GM19035 (cell line): ENCODE data around the gene STX19.
A peak's percentile ranks its signal among the peaks of the same experiment; 100 is the strongest.

Source experiments
- ATAC-seq: cut with Tn5 transposase; IDR thresholded peaks from one replicate; pipeline ENCODE4 v1.9.1; 2021; ENCODE audit not compliant: unreplicated experiment

Gene STX19

DNA sequence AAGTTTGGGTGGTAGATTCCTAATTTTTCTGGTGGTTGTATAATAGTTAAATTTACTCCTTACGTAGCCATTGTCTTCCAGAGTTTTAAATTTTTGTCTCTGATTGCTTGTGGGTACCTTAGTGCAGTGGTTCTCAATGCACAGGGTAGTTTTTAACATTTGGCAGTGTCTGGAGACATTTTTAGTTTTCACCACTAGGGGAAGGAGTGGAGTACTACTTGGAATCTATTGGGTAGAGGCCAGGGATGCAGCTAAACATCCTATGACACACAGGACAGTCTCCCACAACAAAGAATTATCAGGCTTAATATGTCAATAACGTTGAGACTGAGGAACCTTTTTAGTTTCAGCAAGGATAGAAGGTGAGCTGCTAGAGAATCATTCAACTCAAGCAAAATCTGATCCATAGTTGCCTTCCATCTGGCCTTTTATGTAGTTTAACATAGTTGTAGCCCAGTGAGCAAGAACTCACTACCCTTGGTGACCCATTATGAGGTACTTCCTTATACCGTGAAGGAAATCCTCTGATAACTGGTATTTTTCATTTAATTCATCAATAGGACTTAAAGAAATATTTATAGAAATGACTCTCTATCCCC, 8.6 kb upstream of the STX19 start:
- ATAC-seq = peak; percentile 71

DNA sequence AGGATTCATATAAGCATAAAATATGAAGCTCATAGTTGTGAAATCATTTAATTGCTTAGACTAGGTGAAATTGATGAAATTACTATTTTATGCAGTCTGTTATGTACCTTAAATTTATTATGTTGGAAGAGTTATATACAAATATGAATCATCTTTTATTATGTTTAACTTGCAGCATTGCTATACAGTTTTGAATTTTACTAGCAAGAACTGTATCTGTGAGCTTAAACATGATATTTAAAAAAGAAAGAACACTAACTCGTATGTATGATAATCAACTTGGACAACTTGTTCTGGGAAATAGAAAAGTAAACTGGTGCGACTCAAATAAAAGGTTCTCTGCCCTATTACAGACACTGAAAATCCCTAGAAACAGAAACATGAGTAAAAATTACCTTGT, 1.8 kb downstream of the STX19 start:
- ATAC-seq = no peak

DNA sequence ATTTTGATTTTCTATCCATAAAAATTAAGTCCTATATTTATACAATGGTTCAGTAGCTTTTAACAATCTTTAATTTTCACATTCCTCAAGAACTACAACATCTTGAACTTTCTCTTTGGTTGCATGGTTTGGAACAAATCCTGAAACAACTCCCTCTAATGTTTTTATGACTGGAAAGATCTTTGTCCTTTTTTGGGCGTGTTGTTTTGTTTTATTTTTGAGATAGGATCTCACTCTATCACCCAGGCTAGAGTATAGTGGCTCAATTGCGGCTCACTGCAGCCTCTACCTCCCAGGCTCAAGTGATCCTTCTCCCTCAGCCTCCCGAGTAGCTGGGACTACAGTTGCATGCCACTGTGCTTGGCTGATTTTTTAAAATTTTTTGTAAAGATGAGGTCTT, 4.0 kb downstream of the STX19 start:
- ATAC-seq = no peak

DNA sequence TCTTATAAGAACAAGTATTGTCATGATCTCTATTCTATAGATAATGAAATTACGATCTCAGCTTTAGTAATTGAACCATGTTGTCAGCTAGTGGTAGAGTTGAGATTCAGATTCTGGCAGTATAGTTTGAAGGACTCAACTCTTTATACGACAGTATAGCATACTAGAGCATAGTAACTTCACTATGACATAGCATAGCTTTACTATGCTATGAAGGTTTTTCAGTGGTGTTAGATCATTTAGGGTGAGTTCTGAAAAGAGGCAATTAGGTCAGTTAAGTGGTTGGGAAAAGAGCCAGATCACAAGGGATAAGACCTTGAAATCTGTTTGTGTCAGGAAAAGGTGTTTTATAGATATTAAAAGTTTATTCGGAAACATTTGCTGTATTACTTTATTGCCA, 8.1 kb downstream of the STX19 start:
- ATAC-seq = no peak

GRCh38 chr3:94019659-94020058, 8.7 kb downstream of the STX19 start:
- no peak for ATAC-seq

- ATAC-seq = no peak
Observed at GRCh38 chr3:94015025-94015424, 13.4 kb downstream of the STX19 start.

DNA sequence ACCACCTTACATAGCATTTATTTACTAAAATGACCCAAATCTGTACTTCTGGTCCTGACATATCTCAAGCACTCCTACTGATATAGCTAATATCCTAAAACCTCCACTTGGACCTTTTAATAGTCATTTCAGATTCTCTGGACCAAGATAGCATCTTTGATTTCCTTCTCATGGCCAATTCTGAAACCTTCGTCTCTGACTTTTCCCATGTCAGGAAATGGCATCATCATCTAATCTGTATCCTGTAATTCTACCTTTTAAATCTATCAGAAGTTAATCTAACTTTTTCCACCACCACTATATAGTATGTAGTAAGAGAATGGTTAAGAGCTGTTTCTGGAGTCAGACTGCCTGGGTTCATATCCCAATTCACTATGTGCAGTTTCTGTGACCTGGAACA, 16.2 kb downstream of the STX19 start:
- no peak for ATAC-seq

GRCh38 chr3:94011233-94011711, 17.1 kb downstream of the STX19 start:
- no peak for ATAC-seq

GRCh38 chr3:94009608-94010007, 18.8 kb downstream of the STX19 start:
- ATAC-seq = no peak

GRCh38 chr3:94008253-94008652, 20.1 kb downstream of the STX19 start:
- ATAC-seq = no peak

DNA sequence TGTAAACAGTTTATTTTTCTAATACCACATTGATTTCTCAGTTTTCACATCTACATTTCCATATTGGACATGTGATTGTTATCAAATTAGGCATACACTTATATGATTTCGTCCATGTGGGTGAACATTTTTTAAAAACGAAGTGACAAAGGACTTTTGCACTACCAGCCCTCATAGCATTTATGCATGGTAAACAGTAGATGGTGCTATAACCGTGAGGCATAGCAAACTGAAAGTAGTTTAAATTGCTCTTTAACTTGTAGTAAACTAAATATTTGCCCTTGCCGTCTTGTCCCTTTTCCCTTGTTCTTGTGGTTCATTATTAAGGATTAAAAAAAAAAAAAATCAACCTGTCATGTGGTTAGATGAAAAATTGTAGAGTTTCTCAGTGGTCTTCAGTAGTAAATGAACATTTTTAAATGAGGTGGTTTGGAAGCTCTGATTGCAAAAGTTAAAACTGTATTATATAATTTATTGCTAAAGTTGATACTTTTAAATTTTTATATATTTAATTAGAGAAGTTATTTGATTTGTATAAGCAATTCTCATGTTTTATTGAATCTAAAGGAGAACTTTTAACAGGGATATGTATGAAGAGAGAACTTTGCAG, 24.0 kb downstream of the STX19 start:
- peak; percentile 92 for ATAC-seq

DNA sequence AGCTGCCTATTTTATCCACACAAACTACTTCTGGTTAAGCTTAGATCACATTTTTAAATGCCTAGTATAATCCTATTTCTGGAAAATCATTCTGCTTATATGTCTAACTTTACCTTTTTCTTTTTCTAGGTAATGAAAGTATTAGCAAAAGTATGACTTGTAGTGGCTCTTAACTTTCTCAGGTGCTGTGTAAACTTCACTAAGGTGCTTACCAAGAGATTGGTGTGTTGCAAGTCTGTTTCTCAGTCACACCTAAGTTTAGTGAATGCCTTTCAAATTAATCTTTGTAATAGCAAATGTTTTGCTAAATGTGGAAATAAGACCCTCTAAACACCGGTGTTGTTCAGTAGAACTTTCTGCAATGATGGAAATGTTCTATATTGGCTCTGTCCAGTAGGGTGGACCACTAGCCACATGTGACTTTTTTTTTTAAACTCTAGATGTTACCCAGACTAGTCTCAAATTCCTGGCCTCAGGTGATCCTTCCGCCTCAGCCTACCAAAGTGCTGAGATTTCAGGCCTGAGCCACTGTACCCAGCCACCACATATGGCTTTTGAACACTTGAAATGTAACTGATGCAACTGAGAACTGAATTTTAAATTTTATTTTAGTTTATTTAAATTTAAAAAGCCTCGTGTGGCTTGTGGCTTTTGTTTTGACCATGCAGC, 26.4 kb downstream of the STX19 start:
- ATAC-seq = no peak

- no peak for ATAC-seq
Observed at GRCh38 chr3:94001191-94001590, 27.2 kb downstream of the STX19 start.

GRCh38 chr3:93994056-93994455, 34.3 kb downstream of the STX19 start:
- no peak for ATAC-seq

- no peak for ATAC-seq
Observed at GRCh38 chr3:93992207-93992606, 36.2 kb downstream of the STX19 start.

DNA sequence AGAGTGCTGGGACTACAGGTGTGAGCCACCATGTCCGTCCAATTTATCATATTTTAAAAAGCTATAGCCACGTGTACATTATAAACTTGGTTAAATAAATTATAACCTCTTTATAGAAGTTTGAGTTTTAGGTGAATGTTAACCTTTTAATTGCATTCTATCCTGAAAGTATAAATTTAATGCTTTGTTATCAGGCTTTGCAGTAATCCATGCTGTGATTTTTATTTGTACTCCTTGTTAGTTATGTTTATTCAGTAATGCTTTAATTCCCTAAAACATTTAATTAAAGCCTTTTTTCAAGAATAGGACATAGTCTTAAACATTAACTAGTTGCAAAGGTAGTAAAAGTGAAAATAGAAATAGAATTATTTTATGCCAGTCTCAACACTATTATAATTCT, 36.8 kb downstream of the STX19 start:
- no peak for ATAC-seq

DNA sequence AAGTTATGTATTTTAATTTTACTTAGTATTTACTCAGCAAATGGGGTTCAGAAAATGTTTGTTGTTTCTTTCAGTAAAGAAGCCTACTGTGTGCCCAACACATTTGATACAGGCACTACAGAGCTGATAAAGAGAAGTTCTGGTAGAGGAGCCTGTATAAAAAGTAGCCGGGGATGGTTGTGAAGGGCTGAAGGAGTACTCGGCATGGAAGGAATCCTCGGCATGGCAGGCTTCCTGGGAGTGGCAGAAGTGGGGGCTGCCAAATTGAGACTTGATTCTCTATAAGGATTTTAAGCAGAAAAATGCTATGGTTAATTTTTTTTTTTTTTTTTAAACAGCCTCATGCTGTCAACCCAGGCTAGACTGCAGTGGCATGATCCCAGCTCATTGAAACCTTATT, 39.2 kb downstream of the STX19 start:
- ATAC-seq = no peak

- ATAC-seq = no peak
Observed at GRCh38 chr3:93988764-93989163, 39.6 kb downstream of the STX19 start.

GRCh38 chr3:93988283-93988682, 40.1 kb downstream of the STX19 start:
- no peak for ATAC-seq

GRCh38 chr3:93984618-93985017, 43.8 kb downstream of the STX19 start:
- no peak for ATAC-seq

- no peak for ATAC-seq
Observed at GRCh38 chr3:93983408-93983807, 45.0 kb downstream of the STX19 start.

DNA sequence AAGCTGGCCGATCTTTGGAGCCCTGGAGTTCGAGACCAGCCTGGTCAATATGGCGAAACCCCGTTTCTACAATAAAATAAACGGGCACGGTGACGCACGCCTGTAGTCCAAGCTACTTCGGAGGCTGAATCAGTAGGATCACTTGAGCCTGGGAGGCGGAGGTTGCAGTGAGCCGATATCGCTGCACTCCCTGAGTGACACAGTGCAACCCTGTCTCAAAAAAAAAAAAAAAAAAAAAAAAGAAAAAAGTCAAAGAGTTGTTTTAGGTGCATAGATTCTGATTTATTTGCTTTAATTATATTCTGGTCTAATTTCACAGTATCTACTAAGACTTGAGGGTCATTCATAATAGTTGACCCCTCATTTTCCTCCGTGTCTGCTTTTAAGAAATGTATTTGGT, 46.7 kb downstream of the STX19 start:
- no peak for ATAC-seq
